K562 (cell line): Measurements from ENCODE around the gene CNTROB. TPM values are rescaled to one million over a fixed set of nuclear protein-coding genes. Genes with fewer than 3 reads are reported as not detected.

Experiments
- ATF1 ChIP-seq, 2 experiments: fragments of 450-650 bp in 1 of 2; IDR thresholded peaks; 2 replicates each; pipeline ENCODE4 v1.6.1; 2016; ENCODE audit warnings: missing compliant biosample characterization in 1 of 2, missing genetic modification characterization in 1 of 2
- CEBPG ChIP-seq, 3 experiments: fragments of 200-800 bp in 1 of 3; sonication (Bioruptor generic) in 1 of 3; sonication (generic) in 1 of 3; formaldehyde crosslinking in 1 of 3; IDR thresholded peaks in 2 of 3; conservative IDR thresholded peaks in 1 of 3; 2 replicates each; pipeline versions ENCODE4 v1.6.1 to v1.8.0; 2016 to 2022; ENCODE audit warnings: missing compliant biosample characterization in 2 of 3, missing genetic modification characterization in 2 of 3, mild to moderate bottlenecking in 1 of 3, missing genetic modification reagents in 1 of 3
- CHAMP1 ChIP-seq: fragments of 450-650 bp; IDR thresholded peaks from 2 replicates; pipeline ENCODE4 v1.6.1; 2016; ENCODE audit warnings: mild to moderate bottlenecking
- EHMT2 ChIP-seq: fragments of 450-650 bp; IDR thresholded peaks from 2 replicates; pipeline ENCODE4 v1.6.1; 2018; ENCODE audit warnings: antibody characterized with exemption
- FOXM1 ChIP-seq, 2 experiments: fragments of 450-650 bp in 1 of 2; sonication (generic) in 1 of 2; formaldehyde crosslinking in 1 of 2; IDR thresholded peaks; 2 replicates each; pipeline versions ENCODE4 v1.6.1 to v1.9.0; 2017 to 2022; ENCODE audit warnings: low read depth in 2 of 2, mild to moderate bottlenecking in 2 of 2, missing genetic modification reagents in 1 of 2, moderate library complexity in 1 of 2
- MED1 ChIP-seq: sonication (generic); formaldehyde crosslinking; IDR thresholded peaks from 2 replicates; pipeline ENCODE4 v1.8.1; 2023; ENCODE audit warnings: missing genetic modification reagents, borderline replicate concordance
- MEF2A ChIP-seq: IDR thresholded peaks from 2 replicates; pipeline ENCODE4 v1.6.1; 2011; ENCODE audit warnings: low read depth, mild to moderate bottlenecking, low read length, moderate library complexity; ENCODE audit not compliant: control insufficient read depth
- NEUROD1 ChIP-seq: fragments of 150-350 bp; IDR thresholded peaks from 2 replicates; pipeline ENCODE4 v1.6.1; 2014; ENCODE audit warnings: borderline replicate concordance, low read length, low read depth; ENCODE audit not compliant: partially characterized antibody
- SAFB2 ChIP-seq: fragments of 200-400 bp; formaldehyde crosslinking; IDR thresholded peaks from 2 replicates; pipeline ENCODE4 v1.6.1; 2018; ENCODE audit warnings: borderline replicate concordance, low read length, low read depth, moderate library complexity; ENCODE audit not compliant: severe bottlenecking
- SPI1 ChIP-seq: IDR thresholded peaks from 2 replicates; pipeline ENCODE4 v1.6.1; 2011; ENCODE audit warnings: low read depth, low read length, control low read depth, borderline replicate concordance
- THRA ChIP-seq: fragments of 450-650 bp; IDR thresholded peaks from 2 replicates; pipeline ENCODE4 v1.6.1; 2017; ENCODE audit warnings: mild to moderate bottlenecking, moderate library complexity
- ZNF133 ChIP-seq: fragments of 250-450 bp; sonication (Bioruptor Pico); IDR thresholded peaks from 2 replicates; pipeline ENCODE4 v1.4.0; 2020; ENCODE audit warnings: mild to moderate bottlenecking
- ZNF398 ChIP-seq: fragments of 250-450 bp; sonication (Bioruptor Pico); IDR thresholded peaks from 2 replicates; pipeline ENCODE4 v1.8.0; 2021; ENCODE audit warnings: moderate library complexity, mild to moderate bottlenecking, inconsistent platforms
- polyA plus RNA-seq, 8 experiments: library from polyadenylated mRNA; depleted of rRNA in 4 of 8; stranded (reverse) in 5 of 8; unstranded in 3 of 8; fragments of >200 nt; fragmentation: Nextera tagmentation in 2 of 8; fragmentation: Illumina TruSeq in 1 of 8; extraction: Ambion mirVana in 2 of 8; extraction: Trizol in 1 of 8; gene quantifications; 2 replicates each; pipeline versions ENCODE4 v1.2.1 to v1.2.3, GENCODE V29; 2011 to 2014; ENCODE audit warnings: inconsistent platforms in 1 of 8, missing spikeins in 1 of 8
- total RNA-seq, 7 experiments: library from RNA; depleted of rRNA in 6 of 7; stranded (reverse); fragments of >200 nt in 6 of 7; fragmentation: Illumina TruSeq in 2 of 7; extraction: Trizol in 2 of 7; gene quantifications; 2 replicates each; pipeline versions ENCODE4 v1.2.1 to v1.2.3, GENCODE V29; 2011 to 2021; ENCODE audit warnings: low replicate concordance in 1 of 7
- TF ChIP-seq, protein P1 (sequence below): fragments of 450-650 bp; formaldehyde crosslinking; IDR thresholded peaks from 2 replicates; pipeline ENCODE4 v1.4.0; 2020; ENCODE audit warnings: mild to moderate bottlenecking, moderate library complexity
- TF ChIP-seq, protein P2 (sequence below): fragments of 200-400 bp; formaldehyde crosslinking; IDR thresholded peaks from 2 replicates; pipeline ENCODE4 v1.6.1; 2017; ENCODE audit warnings: mild to moderate bottlenecking, low read depth, low read length, moderate library complexity

CNTROB gene
- total and polyA plus RNA-seq, 9 of the 15 experiments (the other 6 are each of a cell fraction or from before 2014, with no cell fraction given), result 1.9 to 33.3 (median 23.0) TPM

DNA sequence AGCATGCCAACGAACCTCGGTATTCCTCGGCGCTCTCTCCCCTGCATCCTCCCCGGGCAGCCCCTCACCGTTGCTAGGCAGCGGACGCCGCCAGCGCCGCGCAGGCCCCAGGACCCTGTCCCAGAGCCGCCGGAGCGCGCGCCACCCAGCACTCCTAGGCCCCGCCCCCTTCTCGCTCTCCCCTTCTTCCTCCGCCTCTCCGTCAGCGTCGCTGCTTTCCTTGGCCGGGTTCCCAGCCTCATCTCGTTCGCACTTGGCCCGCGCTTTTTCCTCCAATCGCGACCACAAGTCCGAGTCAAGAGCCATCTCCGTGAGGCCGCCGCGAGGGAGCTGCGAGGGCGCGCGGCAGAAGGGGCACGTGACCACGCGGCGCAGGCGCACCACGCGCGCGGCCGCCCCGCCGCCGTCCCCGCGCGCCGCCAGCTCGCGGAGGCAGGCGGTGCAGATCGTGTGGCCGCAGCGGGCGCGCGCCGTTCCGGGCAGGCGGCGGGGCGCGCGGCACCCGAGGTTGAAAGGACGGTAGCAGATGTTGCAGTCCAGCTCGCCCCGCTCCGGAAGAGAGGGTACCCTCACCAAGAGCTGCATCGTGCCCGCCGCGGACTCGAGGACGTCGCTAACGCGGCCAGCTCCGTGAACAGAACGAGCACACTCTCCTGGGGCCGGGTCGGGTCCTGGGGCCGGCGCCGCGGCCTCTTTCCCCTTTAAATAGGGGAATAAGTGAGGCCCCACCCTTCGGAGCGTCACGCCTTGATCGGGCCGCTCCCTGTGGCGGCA, 16.2 kb upstream of the CNTROB start, which contains the start of gene RNF227 (continued):
- TF ChIP-seq, protein P1, sequence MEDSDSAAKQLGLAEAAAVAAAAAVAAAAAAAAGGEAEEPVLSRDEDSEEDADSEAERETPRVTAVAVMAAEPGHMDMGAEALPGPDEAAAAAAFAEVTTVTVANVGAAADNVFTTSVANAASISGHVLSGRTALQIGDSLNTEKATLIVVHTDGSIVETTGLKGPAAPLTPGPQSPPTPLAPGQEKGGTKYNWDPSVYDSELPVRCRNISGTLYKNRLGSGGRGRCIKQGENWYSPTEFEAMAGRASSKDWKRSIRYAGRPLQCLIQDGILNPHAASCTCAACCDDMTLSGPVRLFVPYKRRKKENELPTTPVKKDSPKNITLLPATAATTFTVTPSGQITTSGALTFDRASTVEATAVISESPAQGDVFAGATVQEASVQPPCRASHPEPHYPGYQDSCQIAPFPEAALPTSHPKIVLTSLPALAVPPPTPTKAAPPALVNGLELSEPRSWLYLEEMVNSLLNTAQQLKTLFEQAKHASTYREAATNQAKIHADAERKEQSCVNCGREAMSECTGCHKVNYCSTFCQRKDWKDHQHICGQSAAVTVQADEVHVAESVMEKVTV (CRISPR knock-in tag), result no peak
- no peak for TF ChIP-seq MEF2A
- TF ChIP-seq EHMT2, result no peak
- no peak for TF ChIP-seq CHAMP1
- 0 out of 2 replicates have a peak, but pooled peaks have one; percentile 30 for TF ChIP-seq CEBPG (CRISPR knock-in tag; IDR thresholded peaks at IDR 0.05)
- TF ChIP-seq CEBPG (tag; conservative IDR thresholded peaks at IDR 0.05 in 1 of 2, IDR thresholded peaks at IDR 0.05 in 1 of 2), result no peak
- no peak for TF ChIP-seq MED1 (CRISPR knock-in tag)
- no peak for TF ChIP-seq THRA
- TF ChIP-seq, protein P2, sequence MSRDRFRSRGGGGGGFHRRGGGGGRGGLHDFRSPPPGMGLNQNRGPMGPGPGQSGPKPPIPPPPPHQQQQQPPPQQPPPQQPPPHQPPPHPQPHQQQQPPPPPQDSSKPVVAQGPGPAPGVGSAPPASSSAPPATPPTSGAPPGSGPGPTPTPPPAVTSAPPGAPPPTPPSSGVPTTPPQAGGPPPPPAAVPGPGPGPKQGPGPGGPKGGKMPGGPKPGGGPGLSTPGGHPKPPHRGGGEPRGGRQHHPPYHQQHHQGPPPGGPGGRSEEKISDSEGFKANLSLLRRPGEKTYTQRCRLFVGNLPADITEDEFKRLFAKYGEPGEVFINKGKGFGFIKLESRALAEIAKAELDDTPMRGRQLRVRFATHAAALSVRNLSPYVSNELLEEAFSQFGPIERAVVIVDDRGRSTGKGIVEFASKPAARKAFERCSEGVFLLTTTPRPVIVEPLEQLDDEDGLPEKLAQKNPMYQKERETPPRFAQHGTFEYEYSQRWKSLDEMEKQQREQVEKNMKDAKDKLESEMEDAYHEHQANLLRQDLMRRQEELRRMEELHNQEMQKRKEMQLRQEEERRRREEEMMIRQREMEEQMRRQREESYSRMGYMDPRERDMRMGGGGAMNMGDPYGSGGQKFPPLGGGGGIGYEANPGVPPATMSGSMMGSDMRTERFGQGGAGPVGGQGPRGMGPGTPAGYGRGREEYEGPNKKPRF, result no peak
- TF ChIP-seq SPI1, result no peak
- TF ChIP-seq FOXM1 (IDR thresholded peaks at IDR 0.05; ENCODE audit: low read depth), result no peak
- TF ChIP-seq FOXM1 (CRISPR knock-in tag; IDR thresholded peaks at IDR 0.05; ENCODE audit: low read depth), result no peak
- no peak for TF ChIP-seq ATF1 (CRISPR knock-in tag; IDR thresholded peaks at IDR 0.05)
- peak; percentile 46 for TF ChIP-seq ATF1 (tag; IDR thresholded peaks at IDR 0.05)
- no peak for TF ChIP-seq NEUROD1
- no peak for TF ChIP-seq ZNF398 (CRISPR knock-in tag)
- TF ChIP-seq ZNF133 (CRISPR knock-in tag), result no peak
- TF ChIP-seq SAFB2, result no peak
